H9 (cell line): ENCODE measurements around the gene ENTREP3. TPM values are rescaled to one million over a fixed set of nuclear protein-coding genes. Genes with fewer than 3 reads are reported as not detected.
A peak's percentile ranks its signal among the peaks of the same experiment; 100 is the strongest.

Source experiments
- DNase-seq: peaks from one replicate; pipeline ENCODE4 v3.0.0-alpha.2; 2017
- H2AFZ ChIP-seq: one replicate; pipeline ENCODE4 v1.6.1; 2013; ENCODE audit warnings: mild to moderate bottlenecking, low read length, control low read depth, moderate library complexity
- H2AK5ac ChIP-seq: 2 replicates; pipeline ENCODE4 v1.6.1; 2013; ENCODE audit warnings: low read length, control low read depth, mixed read lengths; ENCODE audit not compliant: insufficient read length
- H2BK120ac ChIP-seq: one replicate; pipeline ENCODE4 v1.6.1; 2013; ENCODE audit warnings: low read depth, mild to moderate bottlenecking, low read length, control low read depth, inconsistent platforms; ENCODE audit not compliant: poor library complexity, severe bottlenecking
- H2BK12ac ChIP-seq: 2 replicates; pipeline ENCODE4 v1.6.1; 2013; ENCODE audit warnings: low read length, control low read depth, mixed read lengths, low read depth; ENCODE audit not compliant: insufficient read length
- H2BK15ac ChIP-seq: 2 replicates; pipeline ENCODE4 v1.6.1; 2013; ENCODE audit warnings: low read depth, low read length, control low read depth
- H2BK20ac ChIP-seq: one replicate; pipeline ENCODE4 v1.6.1; 2013; ENCODE audit warnings: low read depth, mild to moderate bottlenecking, low read length, control low read depth, inconsistent platforms; ENCODE audit not compliant: poor library complexity, severe bottlenecking
- H2BK5ac ChIP-seq: 2 replicates; pipeline ENCODE4 v1.6.1; 2013; ENCODE audit warnings: low read length, control low read depth, mixed read lengths; ENCODE audit not compliant: insufficient read length
- H3K14ac ChIP-seq: 2 replicates; pipeline ENCODE4 v1.6.1; 2013; ENCODE audit warnings: low read length, control low read depth; ENCODE audit not compliant: insufficient read depth
- H3K18ac ChIP-seq: 2 replicates; pipeline ENCODE4 v1.6.1; 2013; ENCODE audit warnings: low read depth, mild to moderate bottlenecking, mixed read lengths, low read length, control low read depth; ENCODE audit not compliant: insufficient read length
- H3K23ac ChIP-seq: 2 replicates; pipeline ENCODE4 v1.6.1; 2013; ENCODE audit warnings: low read length, control low read depth, mixed read lengths, low read depth; ENCODE audit not compliant: insufficient read length
- H3K23me2 ChIP-seq: 2 replicates; pipeline ENCODE4 v1.6.1; 2013; ENCODE audit warnings: low read depth, mild to moderate bottlenecking, mixed read lengths, low read length, control low read depth; ENCODE audit not compliant: insufficient read length, poor library complexity, severe bottlenecking
- H3K27ac ChIP-seq: 2 replicates; pipeline ENCODE4 v1.5.1; 2013; ENCODE audit warnings: low read length, control low read depth, mixed read lengths, low read depth; ENCODE audit not compliant: insufficient read length
- H3K27me3 ChIP-seq: 2 replicates; pipeline ENCODE4 v1.6.1; 2013; ENCODE audit warnings: low read length, control low read depth, inconsistent platforms; ENCODE audit not compliant: insufficient read depth
- H3K4ac ChIP-seq: 2 replicates; pipeline ENCODE4 v1.6.1; 2013; ENCODE audit warnings: low read depth, mild to moderate bottlenecking, control low read depth, inconsistent platforms, low read length, moderate library complexity
- H3K4me1 ChIP-seq: 2 replicates; pipeline ENCODE4 v1.6.1; 2013; ENCODE audit warnings: low read length, control low read depth, inconsistent platforms; ENCODE audit not compliant: insufficient read depth
- H3K4me2 ChIP-seq: 2 replicates; pipeline ENCODE4 v1.6.1; 2013; ENCODE audit warnings: low read length, control low read depth, mixed read lengths; ENCODE audit not compliant: insufficient read length, insufficient read depth
- H3K56ac ChIP-seq: 2 replicates; pipeline ENCODE4 v1.6.1; 2013; ENCODE audit warnings: low read depth, mild to moderate bottlenecking, mixed read lengths, low read length, control low read depth; ENCODE audit not compliant: insufficient read length
- H3K79me1 ChIP-seq: 2 replicates; pipeline ENCODE4 v1.6.1; 2013; ENCODE audit warnings: low read depth, mild to moderate bottlenecking, moderate library complexity, low read length, control low read depth, inconsistent platforms; ENCODE audit not compliant: insufficient read depth, poor library complexity, severe bottlenecking
- H3K79me2 ChIP-seq: 2 replicates; pipeline ENCODE4 v1.6.1; 2013; ENCODE audit warnings: low read length, control low read depth, inconsistent platforms; ENCODE audit not compliant: insufficient read depth
- H3K9ac ChIP-seq: 2 replicates; pipeline ENCODE4 v1.6.1; 2013; ENCODE audit warnings: low read length, control low read depth, mixed read lengths; ENCODE audit not compliant: insufficient read length; ENCODE audit errors: extremely low read depth
- H3K9me3 ChIP-seq: one replicate; pipeline ENCODE4 v1.6.1; 2013; ENCODE audit warnings: low read depth, low read length, inconsistent platforms; ENCODE audit not compliant: control insufficient read depth
- H3T11ph ChIP-seq: one replicate; pipeline ENCODE4 v1.6.1; 2013; ENCODE audit warnings: mild to moderate bottlenecking, low read length, control low read depth, inconsistent platforms
- H4K20me1 ChIP-seq: one replicate; pipeline ENCODE4 v1.6.1; 2013; ENCODE audit not compliant: control insufficient read depth, insufficient read length, insufficient read depth
- H4K5ac ChIP-seq: 2 replicates; pipeline ENCODE4 v1.6.1; 2013; ENCODE audit warnings: low read depth, mild to moderate bottlenecking, mixed read lengths, low read length, control low read depth; ENCODE audit not compliant: insufficient read length
- H4K8ac ChIP-seq: replicated peaks from 2 replicates; pipeline ENCODE4 v1.6.1; 2013; ENCODE audit warnings: low read length, control low read depth, mixed read lengths, low read depth; ENCODE audit not compliant: insufficient read length
- H4K91ac ChIP-seq: 2 replicates; pipeline ENCODE4 v1.6.1; 2013; ENCODE audit warnings: low read depth, mild to moderate bottlenecking, moderate library complexity, mixed read lengths, low read length, control low read depth; ENCODE audit not compliant: insufficient read length
- H3K27ac Mint-ChIP-seq, 3 experiments: 2 replicates in 2 of 3; 3 replicates in 1 of 3; pipeline ENCODE4 v1.8.0; 2020 to 2021; ENCODE audit warnings: mixed read lengths in 3 of 3, mild to moderate bottlenecking in 1 of 3, moderate library complexity in 1 of 3
- H3K27me3 Mint-ChIP-seq: 2 replicates; pipeline ENCODE4 v1.8.0; 2021; ENCODE audit warnings: low read depth, mild to moderate bottlenecking, moderate library complexity, mixed read lengths
- H3K36me3 Mint-ChIP-seq, 3 experiments: 2 replicates in 2 of 3; 3 replicates in 1 of 3; pipeline ENCODE4 v1.8.0; 2020 to 2021; ENCODE audit warnings: low read depth in 3 of 3, mixed read lengths in 3 of 3; ENCODE audit not compliant: insufficient read depth in 1 of 3
- H3K4me1 Mint-ChIP-seq, 2 experiments: 2 replicates each; pipeline ENCODE4 v1.8.0; 2020; ENCODE audit warnings: mixed read lengths in 2 of 2
- H3K4me3 Mint-ChIP-seq, 2 experiments: 2 replicates in 1 of 2; 3 replicates in 1 of 2; pipeline ENCODE4 v1.8.0; 2020 to 2021; ENCODE audit warnings: mild to moderate bottlenecking in 2 of 2, mixed read lengths in 2 of 2, moderate library complexity in 1 of 2
- H3K9me3 Mint-ChIP-seq, 2 experiments: 2 replicates in 1 of 2; 3 replicates in 1 of 2; pipeline ENCODE4 v1.8.0; 2020; ENCODE audit warnings: mild to moderate bottlenecking in 2 of 2, mixed read lengths in 2 of 2, moderate library complexity in 1 of 2
- CTCF ChIP-seq: fragments of 200-600 bp; sonication (generic); conservative IDR thresholded peaks from 3 replicates; pipeline ENCODE4 v1.8.0; 2021; ENCODE audit warnings: antibody characterized with exemption, mild to moderate bottlenecking
- WGBS: extraction: QIAGEN DNeasy Blood & Tissue Kit; methylation state at CpG from one replicate; pipeline ENCODE4 v1.1.7; 2013; ENCODE audit warnings: missing lambda C conversion rate, low lambda C conversion rate, mixed read lengths; ENCODE audit not compliant: insufficient read length; ENCODE audit errors: extremely low coverage; 5-methylcytosine and 5-hydroxymethylcytosine counted together
- total RNA-seq: library from RNA; stranded (reverse); gene quantifications from 2 replicates; pipeline ENCODE4 v1.2.1, GENCODE V29; 2021

ENTREP3 gene
- total RNA-seq, 1 experiment from 2014 or later = 41.0 TPM

- Mint-ChIP-seq H3K27me3 (no peaks in the 10 kb centered on the region; the same call in 1 of the 2 replicates), H3K4me1 (peaks cover 30 to 32% of the 10 kb centered on the region in 2 experiments)
- DNase-seq = no peak
Measured at GRCh38 chr1:155254228-155254713, 1.0 kb downstream of the ENTREP3 start.

More at GRCh38 chr1:155254228-155254713, 1.0 kb downstream of the ENTREP3 start:
- no peaks in the 10 kb centered on the region for H3K79me1 ChIP-seq
- no peak overlapping the region for H3K56ac ChIP-seq
- H3K9me3 ChIP-seq = no peaks in the 10 kb centered on the region
- no peak overlapping the region for H3K14ac ChIP-seq
- no peak overlapping the region for H2BK12ac ChIP-seq
- no peak overlapping the region for H2BK5ac ChIP-seq
- H4K20me1 ChIP-seq = no peaks in the 10 kb centered on the region
- Mint-ChIP-seq H3K36me3 (peaks cover 8 to 28% (median 21%) of the 10 kb centered on the region in 3 experiments; a peak in 6 of 7 replicates), H3K27ac (peak overlapping the region in 1 of 3 experiments; percentile 68; a peak in 3 of 7 replicates), H3K4me3 (peak overlapping the region; percentile 73 to 88), H3K9me3 (no peaks in the 10 kb centered on the region)
- H3K23me2 ChIP-seq = peaks cover 14% of the 10 kb centered on the region
- H3K9ac ChIP-seq = no peak overlapping the region
- no peaks in the 10 kb centered on the region for H3K79me2 ChIP-seq
- no peak for TF ChIP-seq CTCF
- H2BK120ac ChIP-seq = no peak overlapping the region
- H2AK5ac ChIP-seq = no peak overlapping the region
- no peak overlapping the region for H4K91ac ChIP-seq
- H3T11ph ChIP-seq = no peak overlapping the region
- H4K8ac ChIP-seq = no peak overlapping the region
- no peak overlapping the region for H3K23ac ChIP-seq
- H2AFZ ChIP-seq = no peak overlapping the region
- H3K27me3 ChIP-seq = no peaks in the 10 kb centered on the region
- H3K4me1 ChIP-seq = peaks cover 4% of the 10 kb centered on the region; the same call in 1 of the 2 replicates
- no peak overlapping the region for H3K4ac ChIP-seq
- WGBS = no CpG with 5 or more reads among the region's 12 CpGs
- H2BK20ac ChIP-seq = no peak overlapping the region
- no peak overlapping the region for H3K18ac ChIP-seq
- H3K4me2 ChIP-seq = peak overlapping the region; percentile 67
- H3K27ac ChIP-seq = no peak overlapping the region
- H4K5ac ChIP-seq = no peak overlapping the region
- H2BK15ac ChIP-seq = no peak overlapping the region
